Forelimb muscle (tissue), 1 donor: Measurements from ENCODE around the gene MMP21. TPM values are rescaled to one million over a fixed set of nuclear protein-coding genes. Genes with fewer than 3 reads are reported as not detected.
A peak's percentile ranks its signal among the peaks of the same experiment; 100 is the strongest.

Experiments
- DNase-seq: peaks from one replicate; pipeline ENCODE4 v3.0.0-alpha.2; 2013; ENCODE audit warnings: low read depth
- polyA plus RNA-seq: library from polyadenylated mRNA; unstranded; fragments of 120-200 nt; gene quantifications from one replicate; pipeline ENCODE4 v1.2.1, GENCODE V29; 2013; ENCODE audit not compliant: insufficient read length

The MMP21 gene, protein sequence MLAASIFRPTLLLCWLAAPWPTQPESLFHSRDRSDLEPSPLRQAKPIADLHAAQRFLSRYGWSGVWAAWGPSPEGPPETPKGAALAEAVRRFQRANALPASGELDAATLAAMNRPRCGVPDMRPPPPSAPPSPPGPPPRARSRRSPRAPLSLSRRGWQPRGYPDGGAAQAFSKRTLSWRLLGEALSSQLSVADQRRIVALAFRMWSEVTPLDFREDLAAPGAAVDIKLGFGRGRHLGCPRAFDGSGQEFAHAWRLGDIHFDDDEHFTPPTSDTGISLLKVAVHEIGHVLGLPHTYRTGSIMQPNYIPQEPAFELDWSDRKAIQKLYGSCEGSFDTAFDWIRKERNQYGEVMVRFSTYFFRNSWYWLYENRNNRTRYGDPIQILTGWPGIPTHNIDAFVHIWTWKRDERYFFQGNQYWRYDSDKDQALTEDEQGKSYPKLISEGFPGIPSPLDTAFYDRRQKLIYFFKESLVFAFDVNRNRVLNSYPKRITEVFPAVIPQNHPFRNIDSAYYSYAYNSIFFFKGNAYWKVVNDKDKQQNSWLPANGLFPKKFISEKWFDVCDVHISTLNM
- polyA plus RNA-seq, result 0.40 TPM

GRCh38 chr10:125775491-125776106 is at the start of gene MMP21:
TSS of gene MMP21 (minus strand) at chr10:125775821. CDS start at chr10:125775821, 0 bp downstream.
- no peak for DNase-seq

DNA sequence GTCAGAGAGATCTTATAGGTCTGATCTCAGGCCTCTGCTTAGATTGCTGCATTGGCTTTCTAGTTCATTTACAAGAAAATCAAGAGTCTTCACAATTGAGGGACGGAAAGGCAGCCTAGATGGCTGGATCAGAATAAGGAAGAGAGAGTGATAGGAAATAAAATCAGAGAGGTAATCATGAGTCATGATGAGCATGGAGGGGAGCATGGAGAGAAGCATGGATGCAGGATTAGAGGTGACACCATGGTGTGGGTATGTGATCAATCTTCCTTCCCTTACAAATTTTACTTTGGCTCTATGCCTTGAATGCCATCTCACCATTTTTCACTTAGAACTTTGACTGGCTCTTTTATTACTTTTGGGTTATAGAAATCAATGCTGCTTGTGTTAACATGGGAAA is 49.1 kb upstream of the MMP21 start:
- DNase-seq, result no peak

GRCh38 chr10:125823663-125824251 is 48.1 kb upstream of the MMP21 start:
- DNase-seq, result no peak

DNA sequence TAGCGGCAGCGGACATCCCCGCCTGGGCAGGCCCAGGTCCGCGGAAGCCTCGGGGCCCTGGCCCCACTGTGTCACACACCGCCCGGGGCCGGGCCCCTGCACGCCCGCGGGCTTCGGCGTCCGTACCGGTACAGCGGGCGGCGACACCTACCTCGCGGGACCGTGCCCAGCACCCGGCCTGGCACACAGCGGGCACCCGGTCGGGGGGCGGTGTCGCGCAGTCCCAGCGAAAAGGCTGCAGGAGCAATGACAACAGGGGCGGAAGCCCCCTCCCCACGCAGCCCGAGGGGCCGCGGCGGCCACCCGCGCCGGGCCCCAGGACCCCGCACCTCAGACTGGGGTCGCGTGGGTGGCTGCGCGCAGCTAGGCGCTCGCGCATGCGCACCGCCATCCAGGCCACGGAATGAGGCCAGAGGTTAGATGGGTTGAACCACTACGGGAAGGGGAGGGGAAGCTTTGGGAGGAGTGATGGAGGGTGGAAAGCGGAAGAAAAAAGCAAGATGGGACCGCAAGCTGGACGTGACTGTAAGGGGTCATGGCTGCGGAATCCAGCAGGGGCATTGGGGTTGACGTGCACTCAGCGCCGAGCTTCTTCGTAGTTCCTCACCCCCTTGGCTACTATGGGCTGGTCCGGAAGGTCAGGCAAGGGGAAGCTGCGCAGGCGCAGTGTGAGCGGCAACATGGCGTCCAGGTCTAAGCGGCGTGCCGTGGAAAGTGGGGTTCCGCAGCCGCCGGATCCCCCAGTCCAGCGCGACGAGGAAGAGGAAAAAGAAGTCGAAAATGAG is 47.4 kb upstream of the MMP21 start, which contains the start of the genes BCCIP and UROS:
Gene BCCIP, plus strand, starts transcription at position 669 of the 785 bp plus-strand sequence. Its CDS starts 12 bp downstream, at position 681.
Gene UROS, minus strand, starts transcription at position 381 of the 785 bp plus-strand sequence. CDS start 6,759 bp downstream, outside the sequence.
- peak; percentile 77 for DNase-seq

DNA sequence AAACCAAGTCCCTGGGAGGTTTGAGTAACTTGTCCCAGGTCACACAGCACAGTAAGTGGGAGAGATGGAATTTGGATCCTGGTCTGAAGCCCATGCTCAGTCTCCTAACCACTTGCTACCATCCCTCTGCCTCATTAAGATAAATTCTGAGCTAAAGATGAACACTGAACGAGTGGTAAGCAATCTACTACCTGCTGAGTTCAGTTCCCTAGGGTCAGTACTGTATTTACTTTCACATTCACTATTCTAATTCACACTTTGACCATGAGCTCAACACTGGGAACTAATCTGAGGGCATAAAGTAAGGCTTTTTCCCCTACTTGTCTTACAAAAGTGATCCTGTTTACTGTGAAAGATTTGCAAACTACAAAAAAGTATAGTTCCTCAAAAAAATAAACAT is 45.1 kb upstream of the MMP21 start:
- no peak for DNase-seq

DNA sequence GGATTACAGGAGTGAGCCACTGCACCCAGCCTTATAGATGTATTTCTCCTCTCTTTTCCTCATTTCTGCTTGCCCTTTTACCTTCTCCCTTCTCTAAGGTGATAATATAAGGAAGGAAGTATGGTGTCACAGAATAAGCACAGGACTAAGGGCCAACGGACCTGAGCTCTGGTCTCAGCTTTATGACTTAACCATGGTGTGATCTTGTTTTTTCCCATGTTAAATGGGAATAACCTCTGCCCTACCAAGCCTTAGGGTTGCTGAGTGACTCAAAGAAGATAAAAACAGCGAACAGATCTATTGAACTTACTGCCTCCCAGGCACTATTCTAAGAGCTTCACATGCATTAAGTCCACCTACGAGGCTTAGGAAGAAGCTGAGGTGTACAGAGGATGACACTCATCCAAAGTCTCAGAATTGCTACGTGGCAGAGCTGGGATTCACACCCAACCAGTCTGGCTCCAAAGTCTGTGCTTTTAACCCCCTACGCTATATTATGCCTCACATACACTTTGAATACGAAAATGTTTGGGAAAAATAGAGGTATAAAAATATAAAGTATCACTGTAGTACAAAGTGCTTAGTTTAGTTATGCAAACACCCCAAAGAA is 41.8 kb upstream of the MMP21 start:
- no peak for DNase-seq

- no peak for DNase-seq
These were observed 40.9 kb upstream of the MMP21 start for GRCh38 chr10:125816548-125816947.

DNA sequence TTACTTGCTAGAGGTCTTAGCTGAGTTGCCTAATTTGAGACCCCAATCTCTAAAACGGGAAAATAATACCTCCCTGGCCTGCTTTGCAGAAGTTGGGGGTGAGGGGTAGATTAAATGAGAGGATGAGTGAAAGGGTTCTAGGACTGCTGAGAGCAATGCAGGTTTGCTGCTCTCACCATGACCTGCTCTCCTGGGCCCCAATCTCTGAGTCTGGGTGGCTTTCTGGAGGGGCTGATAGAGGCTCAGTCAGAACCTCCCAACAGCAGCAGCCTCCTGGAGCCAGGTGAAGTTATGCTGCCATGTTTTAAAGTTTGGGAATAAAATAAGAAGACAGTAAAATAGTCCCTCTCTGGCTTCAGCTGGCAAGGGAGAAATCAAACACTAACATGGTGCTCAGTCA is 40.1 kb upstream of the MMP21 start:
- DNase-seq, result no peak

DNA sequence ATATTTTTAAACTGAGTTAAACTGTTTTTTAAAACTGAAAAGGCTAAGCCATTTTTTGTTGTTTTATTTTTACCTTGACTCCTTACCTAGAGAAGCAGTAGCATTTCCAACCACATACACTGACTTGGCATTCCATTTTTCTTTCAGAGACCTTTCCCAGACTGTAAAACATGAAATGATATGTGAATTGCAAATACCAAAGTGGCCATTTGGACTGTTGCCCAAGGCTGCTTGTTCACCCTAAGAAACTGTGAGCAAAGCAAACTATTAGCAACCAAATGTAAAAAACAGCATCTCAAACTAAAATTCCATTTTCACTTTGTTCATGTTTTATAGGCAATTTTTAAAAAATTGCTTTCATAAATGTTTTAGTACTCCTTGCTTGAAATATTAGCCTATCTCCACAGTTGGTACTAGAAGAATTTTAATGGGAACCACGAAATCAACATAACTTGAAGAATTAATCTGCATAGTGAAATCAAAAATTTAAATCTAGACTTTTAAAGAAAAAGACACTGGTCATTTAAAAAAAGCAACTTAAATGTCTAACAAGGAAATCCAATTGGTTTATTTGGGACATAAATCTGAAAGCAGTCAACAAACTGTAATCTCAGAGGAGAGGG is 36.6 kb upstream of the MMP21 start:
- DNase-seq, result no peak

- DNase-seq, result no peak
These were observed 35.6 kb upstream of the MMP21 start for GRCh38 chr10:125811251-125811650.

GRCh38 chr10:125808047-125808446 is 32.4 kb upstream of the MMP21 start:
- no peak for DNase-seq

- DNase-seq, result no peak
These were observed 27.1 kb upstream of the MMP21 start for GRCh38 chr10:125802739-125803138.

DNA sequence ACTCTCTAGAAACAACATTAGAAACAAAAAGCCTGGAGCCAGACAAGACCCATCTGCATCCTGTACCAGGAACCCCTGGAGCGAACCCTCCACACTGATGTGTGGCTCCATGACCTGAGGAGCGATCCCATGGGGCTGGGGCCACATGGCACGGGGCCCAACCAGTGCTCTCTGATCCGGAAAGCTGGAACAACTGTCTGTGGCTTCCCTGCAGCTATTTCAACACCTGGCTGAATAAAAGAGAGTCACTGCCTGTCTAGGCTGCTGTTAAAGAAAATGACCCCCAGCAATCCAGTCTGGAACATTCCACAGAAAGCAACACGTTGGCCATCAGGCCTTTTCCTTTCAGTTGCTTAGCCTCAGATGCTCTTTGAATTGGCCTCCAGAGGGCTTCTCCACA is 26.5 kb upstream of the MMP21 start:
- DNase-seq, result no peak

DNA sequence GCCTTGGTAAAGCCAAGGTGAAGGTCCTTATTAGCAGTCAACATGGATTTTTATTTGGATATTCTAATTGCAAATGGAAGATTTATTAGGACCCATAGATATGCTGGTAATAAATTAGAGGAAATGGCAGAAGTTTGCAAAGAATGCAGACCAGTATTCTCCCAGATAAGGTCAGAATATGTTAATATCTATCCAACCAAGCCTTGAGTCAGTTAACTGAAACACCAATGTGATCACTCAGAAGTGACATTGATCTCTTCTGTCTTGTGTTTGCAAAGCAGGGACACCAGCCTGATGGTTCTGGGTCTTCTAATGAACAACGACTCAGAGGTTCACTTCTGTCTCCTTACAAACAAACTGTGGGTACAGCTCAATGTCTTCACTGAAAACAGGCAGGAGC is 26.0 kb upstream of the MMP21 start:
- DNase-seq, result no peak

DNA sequence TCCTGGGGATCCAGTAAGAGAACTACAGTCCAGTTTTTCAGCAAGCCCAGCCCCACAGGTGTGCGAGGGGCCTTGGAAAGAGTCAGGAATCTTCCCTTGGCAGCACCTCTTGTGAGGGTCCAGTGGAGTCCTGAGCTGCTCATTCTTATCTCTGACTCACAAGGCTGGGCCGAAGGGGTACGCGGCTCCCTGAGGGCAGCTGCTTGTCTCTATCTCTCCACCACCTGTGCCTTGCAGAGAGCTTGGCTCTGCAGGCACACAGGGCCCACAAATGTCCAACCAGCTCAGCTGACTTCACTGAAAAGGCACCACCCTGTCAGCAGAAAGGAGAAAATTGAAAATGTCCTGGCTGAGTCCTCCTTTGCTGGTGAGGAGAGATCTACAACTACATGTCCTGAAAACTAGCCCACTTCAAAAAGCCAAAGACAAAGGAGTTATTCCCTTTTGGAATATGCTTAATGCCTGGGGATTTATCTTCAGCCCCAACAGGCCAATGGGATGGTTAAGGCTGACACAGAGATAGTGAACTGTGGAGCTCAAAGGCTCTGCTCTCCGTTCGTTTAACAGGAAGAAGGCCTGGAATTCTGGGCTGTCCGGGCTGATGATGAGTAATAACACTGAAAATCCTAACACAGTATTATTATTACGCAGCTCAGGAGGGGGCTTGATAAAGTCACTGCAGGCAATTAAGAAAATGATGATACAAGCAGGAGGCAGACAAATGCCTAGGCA is 24.0 kb upstream of the MMP21 start:
- DNase-seq, result no peak

DNA sequence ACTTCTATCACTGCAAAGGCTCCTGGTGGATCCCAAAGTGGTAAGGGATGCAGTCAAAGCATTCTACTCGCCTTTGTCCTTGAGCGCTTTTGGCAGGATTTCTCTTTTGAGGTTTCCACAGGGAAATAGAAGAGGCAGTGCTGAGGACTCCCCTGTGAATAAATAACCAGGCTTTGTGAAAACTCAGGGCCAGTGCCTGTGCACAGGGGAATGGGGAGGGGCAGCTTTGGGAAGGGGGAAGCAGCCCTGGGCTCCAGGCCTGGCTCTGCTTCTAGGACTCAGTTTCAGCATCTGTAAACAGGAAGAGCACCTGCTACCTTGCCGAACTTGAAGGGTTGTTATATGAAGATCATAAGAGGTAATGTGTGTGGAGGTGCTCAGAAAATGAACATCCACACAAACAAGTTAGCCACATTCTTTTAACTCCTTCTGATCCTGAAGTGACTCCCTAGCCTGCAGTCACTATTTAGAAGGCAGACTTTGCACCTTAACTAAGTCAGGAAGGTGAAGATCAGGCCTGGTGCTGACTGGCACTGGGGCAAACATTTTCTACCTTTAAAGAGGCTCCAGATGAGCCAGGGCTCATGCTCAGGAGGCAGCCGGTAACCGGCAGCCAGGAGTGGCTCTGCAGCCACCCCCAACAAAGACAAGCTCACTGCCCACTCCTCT is 22.5 kb upstream of the MMP21 start:
- no peak for DNase-seq

GRCh38 chr10:125797424-125797823 is 21.8 kb upstream of the MMP21 start:
- DNase-seq, result no peak

GRCh38 chr10:125795637-125796190 is 20.1 kb upstream of the MMP21 start:
- DNase-seq, result no peak

DNA sequence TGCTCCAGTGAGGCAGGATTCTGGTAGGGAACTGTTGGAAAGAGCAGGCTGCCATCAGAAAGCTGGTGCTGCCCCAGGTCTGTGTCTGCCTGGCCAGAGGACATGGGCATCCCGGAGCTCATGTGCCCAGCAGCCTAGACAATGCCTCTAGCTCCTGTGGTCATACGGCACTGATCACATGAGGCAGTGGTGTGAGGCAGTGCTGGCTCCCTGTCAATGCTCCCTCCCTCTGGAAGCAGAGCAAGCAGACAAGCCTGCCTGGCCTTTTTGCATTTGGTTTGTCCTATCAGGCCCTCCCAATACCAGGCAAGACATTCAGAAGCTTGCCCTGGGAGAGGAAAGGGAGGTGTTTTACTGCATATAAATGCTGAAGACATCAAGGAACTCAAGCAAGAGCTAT is 19.5 kb upstream of the MMP21 start:
- DNase-seq, result no peak
